Spleen (tissue), 7 donors: ENCODE data around the gene RAD9A.

Source experiments
- POLR2A ChIP-seq, 3 donors: fragments of 450-650 bp; IDR thresholded peaks; one replicate each; pipeline ENCODE4 v1.5.1; 2017; ENCODE audit warnings: antibody characterized with exemption in 3 of 3, mild to moderate bottlenecking in 1 of 3
- POLR2AphosphoS5 ChIP-seq, 3 donors: sonication (generic); formaldehyde crosslinking; IDR thresholded peaks; one replicate each; pipeline ENCODE4 v1.5.1; 2017; ENCODE audit warnings: antibody characterized with exemption in 3 of 3
- TF ChIP-seq, protein P1 (sequence below), 11 experiments: fragments of 200-600 bp in 7 of 11; fragments of 450-650 bp in 4 of 11; sonication (generic) in 4 of 11; IDR thresholded peaks in 8 of 11; conservative IDR thresholded peaks in 3 of 11; 1 replicate in 7 of 11; 2 replicates in 4 of 11; pipeline versions ENCODE4 v1.4.0 to v1.8.0; 2016 to 2021; ENCODE audit warnings: antibody characterized with exemption in 11 of 11, inconsistent platforms in 4 of 11, mild to moderate bottlenecking in 1 of 11
- donor health status: DM: no; HTN: no; CAD: no; lungs with moderate emphysema.
- donor health status: DM: no; HTN: no; CAD: no.
- donor health status: DM: no; HTN: no; CAD: no.

DNA sequence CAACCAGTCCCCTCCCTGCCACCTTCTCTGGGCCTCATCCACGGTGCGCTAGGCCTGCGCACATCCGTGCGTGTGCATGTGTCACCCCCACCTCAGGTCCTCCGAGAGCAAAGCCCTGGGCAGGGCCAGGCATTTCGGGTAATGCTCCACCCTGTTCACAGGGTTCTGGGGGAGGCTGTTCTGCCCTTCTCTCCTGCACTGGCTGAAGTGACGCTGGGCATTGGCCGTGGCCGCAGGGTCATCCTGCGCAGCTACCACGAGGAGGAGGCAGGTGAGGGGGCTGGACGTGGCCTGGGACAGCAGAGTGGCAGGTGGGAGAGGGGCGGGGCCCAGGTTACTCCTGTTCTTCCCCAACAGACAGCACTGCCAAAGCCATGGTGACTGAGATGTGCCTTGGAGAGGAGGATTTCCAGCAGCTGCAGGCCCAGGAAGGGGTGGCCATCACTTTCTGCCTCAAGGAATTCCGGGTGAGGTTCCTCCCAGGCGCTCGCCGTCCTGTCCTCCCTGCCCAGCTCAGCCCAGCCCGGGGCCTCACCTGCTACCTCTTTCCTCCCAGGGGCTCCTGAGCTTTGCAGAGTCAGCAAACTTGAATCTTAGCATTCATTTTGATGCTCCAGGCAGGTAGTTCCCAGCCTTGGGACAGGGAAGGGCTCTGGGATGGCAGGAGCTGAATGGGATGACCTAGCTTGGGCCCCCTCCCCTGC lies 3.9 kb downstream of the RAD9A start:
- peak in 2 of 3 donors; percentile 4 to 70 for TF ChIP-seq POLR2AphosphoS5 (IDR thresholded peaks at IDR 0.05)
- TF ChIP-seq, protein P1, sequence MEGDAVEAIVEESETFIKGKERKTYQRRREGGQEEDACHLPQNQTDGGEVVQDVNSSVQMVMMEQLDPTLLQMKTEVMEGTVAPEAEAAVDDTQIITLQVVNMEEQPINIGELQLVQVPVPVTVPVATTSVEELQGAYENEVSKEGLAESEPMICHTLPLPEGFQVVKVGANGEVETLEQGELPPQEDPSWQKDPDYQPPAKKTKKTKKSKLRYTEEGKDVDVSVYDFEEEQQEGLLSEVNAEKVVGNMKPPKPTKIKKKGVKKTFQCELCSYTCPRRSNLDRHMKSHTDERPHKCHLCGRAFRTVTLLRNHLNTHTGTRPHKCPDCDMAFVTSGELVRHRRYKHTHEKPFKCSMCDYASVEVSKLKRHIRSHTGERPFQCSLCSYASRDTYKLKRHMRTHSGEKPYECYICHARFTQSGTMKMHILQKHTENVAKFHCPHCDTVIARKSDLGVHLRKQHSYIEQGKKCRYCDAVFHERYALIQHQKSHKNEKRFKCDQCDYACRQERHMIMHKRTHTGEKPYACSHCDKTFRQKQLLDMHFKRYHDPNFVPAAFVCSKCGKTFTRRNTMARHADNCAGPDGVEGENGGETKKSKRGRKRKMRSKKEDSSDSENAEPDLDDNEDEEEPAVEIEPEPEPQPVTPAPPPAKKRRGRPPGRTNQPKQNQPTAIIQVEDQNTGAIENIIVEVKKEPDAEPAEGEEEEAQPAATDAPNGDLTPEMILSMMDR (IDR thresholded peaks at IDR 0.05 in 8 of 11, conservative IDR thresholded peaks at IDR 0.05 in 3 of 11): no peak
- TF ChIP-seq POLR2A (IDR thresholded peaks at IDR 0.05): no peak
